Epithelial cell of prostate (primary cell): ENCODE data around the gene ERBB4.
"Not testable (repeated sequence)": the region's sequence is repeated elsewhere in the genome, so short reads cannot be mapped to it uniquely, and the experiment has no call there.

ENCODE experiments used
- DNase-seq: peaks from one replicate; pipeline ENCODE4 v3.0.0-alpha.2; 2011; ENCODE audit warnings: low read depth, low spot score
- H3K27ac ChIP-seq: fragments of 450-650 bp; 2 replicates; pipeline ENCODE4 v1.5.1; 2017; ENCODE audit warnings: mild to moderate bottlenecking

ERBB4 gene

DNA sequence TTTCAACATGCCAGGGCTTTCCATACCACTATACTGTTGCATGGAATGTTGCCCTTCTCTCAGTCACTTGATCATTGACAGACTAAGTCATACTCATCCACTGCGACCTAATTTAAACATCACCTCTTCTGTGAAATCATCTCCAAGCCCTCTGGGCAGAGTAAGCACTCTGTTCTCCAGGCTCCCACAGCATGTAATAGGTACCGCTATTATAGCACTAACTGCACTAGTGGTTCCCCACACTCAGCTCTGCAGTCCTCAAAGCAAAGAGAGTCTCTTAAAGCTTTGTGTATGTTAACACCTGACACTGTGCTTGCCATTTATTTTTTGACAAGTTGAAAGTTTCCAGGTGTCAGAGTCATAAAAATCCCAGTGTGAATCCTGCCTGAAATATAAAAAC is 947.2 kb downstream of the ERBB4 start:
- DNase-seq, result no peak

DNA sequence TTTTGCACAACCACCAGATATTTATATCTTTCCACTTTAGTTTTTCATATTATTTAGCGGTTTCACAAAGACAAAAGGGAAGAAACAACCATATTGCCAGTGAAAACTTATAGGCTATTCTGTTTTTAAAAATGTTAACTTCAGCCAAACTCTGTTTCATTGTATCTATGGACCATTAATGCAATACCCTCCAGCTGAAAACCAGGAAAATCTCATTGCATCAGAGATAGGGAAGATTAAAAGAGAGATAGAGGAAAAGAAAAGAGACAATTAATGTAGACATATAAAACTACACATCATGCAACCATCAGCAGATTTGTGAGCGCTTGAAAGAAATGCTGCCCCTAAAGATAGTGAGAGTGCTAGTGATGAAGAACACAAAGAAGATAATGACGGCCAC is 970.2 kb downstream of the ERBB4 start:
- no peak for DNase-seq

More for the DNA sequence above, 947.2 kb downstream of the ERBB4 start:
- no peak overlapping the region for H3K27ac ChIP-seq

DNA sequence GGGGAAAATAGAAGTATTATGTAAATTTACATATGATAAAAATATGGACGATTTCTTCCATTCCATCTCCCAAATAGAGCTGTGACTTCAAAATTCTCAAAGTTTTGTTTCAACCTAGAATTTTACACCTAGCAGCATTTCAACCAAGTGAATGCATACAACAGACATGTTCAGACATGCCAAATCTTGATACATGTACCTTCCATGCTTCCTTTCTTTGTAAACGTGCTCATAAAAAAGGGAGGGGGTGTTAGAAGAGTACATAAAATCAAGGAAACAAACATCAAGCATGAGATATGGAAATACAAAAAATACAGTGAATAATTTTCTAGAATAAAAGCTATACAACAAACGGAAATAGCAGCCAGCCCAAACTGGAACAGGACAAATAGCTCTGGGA is 974.2 kb downstream of the ERBB4 start:
- H3K27ac ChIP-seq, result no peak overlapping the region
- DNase-seq, result peak; percentile 14

More for the DNA sequence above, 970.2 kb downstream of the ERBB4 start:
- no peak overlapping the region for H3K27ac ChIP-seq

DNA sequence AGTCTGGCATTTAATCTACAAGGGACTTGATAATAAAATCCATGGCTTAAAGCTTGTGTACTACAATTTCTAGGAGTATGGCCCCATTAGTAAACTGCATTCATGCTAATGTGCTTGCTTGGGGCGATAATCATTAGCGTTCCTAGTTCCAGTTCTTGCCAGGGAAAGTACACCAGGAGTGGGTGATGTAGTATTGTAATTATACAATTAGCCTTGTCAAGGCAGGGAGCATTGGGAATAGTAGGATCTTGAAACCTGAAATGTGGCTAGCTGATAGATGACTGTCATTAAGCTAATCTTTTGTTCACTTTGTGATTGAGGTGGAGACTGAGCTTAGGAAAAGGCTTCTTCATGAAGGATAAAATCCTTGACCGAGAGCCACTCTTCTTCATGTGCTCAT is 993.0 kb downstream of the ERBB4 start:
- DNase-seq, result no peak
- H3K27ac ChIP-seq, result no peak overlapping the region

DNA sequence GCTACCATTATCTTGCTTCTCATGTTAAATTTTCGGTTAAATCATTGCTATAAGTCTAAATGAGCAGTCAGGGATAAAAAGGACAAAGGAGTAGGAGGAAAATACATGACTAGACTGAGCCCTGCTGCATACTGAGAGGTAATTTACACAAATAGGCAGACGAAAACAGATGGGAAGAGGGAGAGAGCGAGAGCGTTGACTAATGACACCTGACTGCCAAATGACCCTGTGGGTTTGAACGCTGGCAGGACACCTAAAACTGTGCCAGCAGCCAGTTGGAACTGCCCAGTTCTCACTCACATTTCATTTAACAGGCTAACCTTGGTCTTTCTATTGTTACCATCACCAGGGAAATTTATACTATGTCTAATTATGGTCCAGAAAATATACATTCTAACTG is 1004.0 kb downstream of the ERBB4 start:
- no peak for DNase-seq
- no peak overlapping the region for H3K27ac ChIP-seq

DNA sequence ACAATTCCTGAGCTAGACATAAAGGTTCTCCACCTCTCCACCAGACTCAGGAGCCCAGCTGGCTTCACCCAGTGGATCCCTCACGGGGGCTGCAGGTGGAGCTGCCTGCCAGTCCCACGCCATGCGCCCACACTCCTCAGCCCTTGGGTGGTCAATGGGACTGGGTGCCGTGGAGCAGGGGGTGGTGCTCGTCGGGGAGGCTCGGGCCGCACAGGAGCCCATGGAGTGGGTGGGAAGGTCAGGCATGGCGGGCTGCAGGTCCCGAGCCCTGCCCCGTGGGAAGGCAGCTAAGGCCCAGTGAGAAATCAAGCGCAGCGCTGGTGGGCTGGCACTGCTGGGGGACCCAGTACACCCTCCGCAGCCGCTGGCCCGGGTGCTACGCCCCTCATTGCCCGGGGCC is 1014.4 kb downstream of the ERBB4 start:
- DNase-seq, H3K27ac ChIP-seq: not testable (repeated sequence)

DNA sequence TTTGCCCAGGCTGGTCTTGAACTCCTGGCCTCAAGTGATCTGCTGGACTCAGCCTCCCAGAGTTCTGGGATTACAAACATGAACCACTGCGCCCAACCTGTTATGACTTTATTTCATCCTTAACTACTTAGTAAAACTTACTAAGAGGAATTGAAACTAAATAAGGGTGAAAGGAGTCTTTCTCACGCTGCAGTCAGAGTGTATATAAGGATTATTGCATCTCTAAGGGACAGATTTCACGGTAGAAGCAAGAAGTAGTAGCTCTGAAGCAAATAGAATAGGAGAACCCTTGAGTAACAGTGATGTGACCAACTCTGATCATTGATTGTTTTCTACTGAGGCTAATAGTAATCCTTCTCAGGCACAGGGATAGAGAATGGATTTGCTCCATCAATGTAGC is 1022.1 kb downstream of the ERBB4 start:
- H3K27ac ChIP-seq, result no peak overlapping the region
- no peak for DNase-seq

DNA sequence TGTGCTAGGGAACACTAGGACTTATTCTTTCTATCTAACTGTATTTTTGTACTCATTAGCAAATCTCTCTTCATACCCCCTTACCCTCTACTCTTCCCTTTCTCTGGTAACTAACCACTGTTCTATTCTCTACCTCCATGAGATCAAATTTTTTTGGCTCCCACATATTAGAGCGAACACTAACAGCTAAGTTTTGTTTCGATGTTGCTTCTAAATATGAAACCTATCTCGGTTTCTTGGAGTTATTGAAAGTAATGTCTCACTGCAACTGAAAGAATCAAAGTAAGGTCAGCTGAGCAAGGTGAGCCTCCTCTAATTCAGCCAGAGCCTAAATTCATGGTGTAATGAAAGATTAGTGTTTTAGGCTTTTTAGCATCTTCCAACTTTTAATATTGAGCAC is 1024.6 kb downstream of the ERBB4 start:
- H3K27ac ChIP-seq, result no peak overlapping the region
- DNase-seq, result no peak

DNA sequence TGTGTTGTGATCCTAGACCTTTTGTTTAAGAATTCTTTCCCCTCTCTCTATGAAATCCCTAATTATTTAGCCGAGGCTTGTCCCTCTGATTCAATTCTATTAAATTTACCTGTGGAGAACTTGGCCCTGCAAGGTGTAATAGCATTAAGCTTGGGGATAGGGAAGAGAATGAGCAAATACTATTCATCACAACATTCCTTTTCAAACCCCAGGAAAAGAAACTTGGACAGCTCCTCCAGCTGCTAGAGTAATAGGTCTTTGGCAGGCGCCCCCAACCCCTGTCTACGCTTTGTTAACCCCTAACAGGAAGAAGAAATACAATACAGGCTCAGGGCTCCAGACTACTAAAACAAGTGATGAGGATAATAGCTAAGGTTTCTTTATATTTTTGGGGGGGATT is 1025.2 kb downstream of the ERBB4 start:
- no peak overlapping the region for H3K27ac ChIP-seq
- no peak for DNase-seq

DNA sequence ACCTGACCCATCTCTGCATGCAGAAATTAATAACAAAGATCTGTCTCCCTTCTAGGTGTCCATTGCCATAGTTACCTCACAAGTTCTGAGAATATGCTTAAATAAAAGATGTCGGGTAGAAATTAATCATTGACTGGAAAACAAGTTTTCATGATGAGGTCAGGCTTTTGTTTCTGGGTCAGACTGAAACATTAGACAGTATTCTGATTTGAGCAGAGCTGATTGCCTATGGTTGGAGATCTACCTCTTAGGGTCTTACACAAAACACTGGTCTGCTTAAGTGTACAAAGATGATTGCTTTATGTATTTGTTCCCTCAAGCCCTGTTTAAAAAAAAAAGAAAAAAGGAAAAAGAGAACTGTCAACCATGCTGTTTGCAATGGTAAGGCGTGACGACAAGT is 1025.8 kb downstream of the ERBB4 start:
- H3K27ac ChIP-seq, result no peak overlapping the region
- DNase-seq, result no peak

DNA sequence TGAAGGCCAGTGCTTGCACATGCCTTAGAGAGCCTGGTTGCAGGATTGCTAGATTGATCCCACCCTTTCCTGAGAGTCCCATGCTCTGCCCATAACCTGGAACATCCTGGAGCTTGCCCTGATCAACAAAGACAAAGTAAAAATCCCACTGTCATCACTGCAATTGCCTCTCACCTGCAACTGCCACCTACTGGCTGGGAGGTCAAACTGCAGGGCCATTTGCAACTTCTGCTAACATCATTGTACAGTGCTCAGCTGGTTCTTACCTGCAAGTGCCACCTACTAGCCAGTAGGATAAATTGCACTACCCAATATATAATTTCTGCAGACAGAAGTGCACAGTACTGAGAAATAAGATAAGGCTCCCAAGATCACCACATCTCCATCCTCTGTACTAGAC is 1034.7 kb downstream of the ERBB4 start:
- no peak for DNase-seq
- H3K27ac ChIP-seq, result no peak overlapping the region

DNA sequence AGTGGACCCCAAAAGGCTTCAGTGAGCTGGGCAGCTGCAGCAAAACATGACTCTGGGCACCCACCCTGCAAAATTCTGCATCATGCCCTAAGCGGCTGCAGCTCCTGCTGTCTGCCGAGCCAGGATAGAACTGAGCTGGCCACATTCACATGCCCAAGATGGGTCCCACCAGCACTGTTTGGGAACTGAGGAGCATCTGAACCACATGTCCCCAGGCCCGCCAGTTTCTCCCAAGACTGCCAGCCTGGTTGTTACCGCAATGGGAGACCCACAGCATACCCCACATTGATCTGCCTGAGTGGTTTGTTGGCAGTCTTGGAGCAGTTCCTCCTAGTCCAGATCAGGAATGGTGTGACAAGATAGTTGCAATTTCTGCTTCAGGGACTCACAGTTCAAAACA is 1035.4 kb downstream of the ERBB4 start:
- DNase-seq, result no peak
- no peak overlapping the region for H3K27ac ChIP-seq

DNA sequence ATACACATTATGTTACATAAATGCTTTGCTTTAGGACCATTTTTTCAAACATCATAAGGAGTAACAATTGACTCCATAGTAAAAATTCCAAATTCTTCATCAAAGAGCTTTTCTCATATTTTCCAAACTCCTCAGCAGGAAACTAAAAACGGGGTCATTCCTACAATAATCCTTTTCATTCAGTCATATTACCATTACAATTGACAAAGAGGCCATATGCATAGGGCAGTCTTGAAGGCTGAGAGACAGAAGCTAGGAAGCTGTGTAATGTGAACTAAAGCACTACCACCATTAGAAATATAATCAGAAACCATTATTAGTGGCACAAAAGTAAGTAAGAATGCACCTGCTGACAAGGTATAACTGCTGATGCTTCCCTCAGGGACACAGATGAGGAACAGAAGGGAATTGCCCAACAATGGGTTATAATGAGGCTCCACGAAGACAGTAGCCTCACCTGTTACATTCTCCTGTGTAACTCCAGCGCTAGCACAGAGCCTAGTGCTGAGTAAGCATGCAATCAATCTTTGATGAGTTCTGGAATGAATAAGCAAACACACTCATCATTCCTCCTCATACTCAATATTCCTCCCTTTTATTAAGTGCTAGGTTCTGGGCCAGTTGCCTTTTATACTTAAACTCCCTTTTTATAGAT is 1039.9 kb downstream of the ERBB4 start:
- no peak for DNase-seq
- no peak overlapping the region for H3K27ac ChIP-seq

DNA sequence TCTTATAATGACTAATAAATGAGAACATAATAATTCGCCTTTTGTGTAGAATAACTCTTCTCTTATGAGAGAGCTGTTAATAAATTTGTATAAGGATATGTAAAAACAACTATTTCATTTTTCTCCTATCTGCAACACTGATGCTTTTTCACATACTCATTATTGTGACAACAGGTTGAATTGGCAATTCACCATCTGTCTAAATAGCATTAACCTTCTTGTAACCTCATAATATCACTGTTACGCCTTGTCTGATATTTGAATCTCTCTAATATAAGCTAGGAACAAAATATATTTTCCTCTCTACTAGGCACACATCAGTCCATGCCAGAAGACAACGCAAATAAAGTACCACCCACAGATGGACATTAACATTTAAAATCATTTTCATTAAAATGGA is 1043.3 kb downstream of the ERBB4 start:
- no peak overlapping the region for H3K27ac ChIP-seq
- no peak for DNase-seq

DNA sequence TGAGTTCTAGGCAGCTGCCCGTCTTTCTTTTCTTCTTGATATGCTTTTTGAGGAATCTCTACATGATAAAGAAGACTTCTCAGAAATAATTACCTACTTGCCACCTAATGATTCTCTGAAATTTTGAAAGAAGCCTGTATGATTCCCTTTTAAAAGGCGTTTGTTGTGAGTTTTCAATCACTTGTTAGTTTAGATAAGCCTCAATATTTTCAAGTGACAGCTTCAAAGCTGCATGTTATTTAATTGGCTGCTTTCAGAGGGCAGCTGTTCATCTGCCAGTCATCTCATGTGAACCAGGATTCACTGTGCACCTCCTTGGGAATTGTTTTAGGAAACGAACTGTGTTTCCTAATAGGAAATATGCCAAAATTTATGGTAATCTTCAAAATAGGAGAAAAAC is 1044.1 kb downstream of the ERBB4 start:
- no peak for DNase-seq
- H3K27ac ChIP-seq, result no peak overlapping the region

DNA sequence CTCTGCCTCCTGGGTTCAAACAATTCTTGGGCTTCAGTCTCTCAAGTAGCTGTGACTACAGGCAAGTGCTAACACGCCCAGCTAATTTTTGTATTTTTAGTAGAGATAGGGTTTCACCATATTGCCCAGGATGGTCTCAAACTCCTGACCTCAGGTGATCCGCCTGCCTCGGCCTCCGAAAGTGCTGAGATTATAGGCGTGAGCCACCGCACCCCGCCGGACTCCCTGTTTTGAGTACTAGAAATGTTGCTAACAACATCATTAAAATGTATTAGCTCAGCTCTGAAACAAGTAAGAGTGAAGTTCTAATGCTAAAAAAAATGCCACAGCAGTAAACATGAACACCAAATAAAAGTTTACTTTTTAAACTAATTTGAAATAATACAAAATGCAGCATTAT is 1044.5 kb downstream of the ERBB4 start:
- no peak for DNase-seq
- H3K27ac ChIP-seq, result no peak overlapping the region

DNA sequence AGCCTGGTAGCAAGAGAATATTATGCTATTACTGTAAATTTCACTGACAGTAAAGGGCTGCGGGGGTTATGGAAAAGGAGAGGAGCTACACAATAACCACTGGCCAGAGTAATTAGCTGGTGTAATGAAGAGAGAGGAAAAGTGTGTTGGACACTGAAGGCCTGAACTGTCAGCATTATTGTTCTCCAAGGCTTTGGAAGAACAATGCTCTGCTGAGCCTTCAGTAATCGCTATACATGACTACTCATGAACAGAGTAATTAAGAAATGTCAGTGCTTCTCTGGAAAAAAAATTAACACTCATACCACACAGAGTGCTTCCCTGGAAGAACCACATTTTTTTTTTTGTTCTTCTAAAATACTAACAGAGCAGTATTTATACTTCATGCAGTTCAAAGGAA is 1050.9 kb downstream of the ERBB4 start:
- H3K27ac ChIP-seq, result no peak overlapping the region
- no peak for DNase-seq

DNA sequence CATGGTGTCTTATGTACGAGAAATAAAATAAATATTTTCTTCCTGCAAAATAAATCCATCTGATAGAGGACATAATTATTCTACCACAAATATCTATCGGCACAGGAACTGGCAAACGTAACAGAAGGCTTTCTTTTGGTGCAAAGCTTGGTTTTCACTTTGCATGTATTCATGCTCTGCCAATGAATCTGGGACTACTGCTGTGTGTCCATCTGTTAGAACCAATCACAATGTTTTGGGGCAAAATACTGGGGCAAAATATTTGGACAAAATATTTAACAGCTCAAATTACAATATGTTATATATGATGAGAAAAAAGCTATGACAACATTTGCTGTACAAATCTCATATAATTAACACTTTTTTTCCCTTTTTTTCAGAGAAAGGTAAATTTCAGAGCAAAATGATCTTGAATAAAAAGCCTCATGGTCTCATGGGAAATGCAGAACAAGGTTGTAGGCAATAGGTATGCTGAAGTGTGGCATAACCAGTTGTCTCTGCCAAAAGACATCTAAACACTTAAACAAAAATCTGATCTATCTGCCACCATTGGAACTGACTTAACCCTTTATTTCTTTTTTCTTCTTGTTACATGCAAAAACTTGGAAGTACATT is 1059.0 kb downstream of the ERBB4 start:
- DNase-seq, result no peak

DNA sequence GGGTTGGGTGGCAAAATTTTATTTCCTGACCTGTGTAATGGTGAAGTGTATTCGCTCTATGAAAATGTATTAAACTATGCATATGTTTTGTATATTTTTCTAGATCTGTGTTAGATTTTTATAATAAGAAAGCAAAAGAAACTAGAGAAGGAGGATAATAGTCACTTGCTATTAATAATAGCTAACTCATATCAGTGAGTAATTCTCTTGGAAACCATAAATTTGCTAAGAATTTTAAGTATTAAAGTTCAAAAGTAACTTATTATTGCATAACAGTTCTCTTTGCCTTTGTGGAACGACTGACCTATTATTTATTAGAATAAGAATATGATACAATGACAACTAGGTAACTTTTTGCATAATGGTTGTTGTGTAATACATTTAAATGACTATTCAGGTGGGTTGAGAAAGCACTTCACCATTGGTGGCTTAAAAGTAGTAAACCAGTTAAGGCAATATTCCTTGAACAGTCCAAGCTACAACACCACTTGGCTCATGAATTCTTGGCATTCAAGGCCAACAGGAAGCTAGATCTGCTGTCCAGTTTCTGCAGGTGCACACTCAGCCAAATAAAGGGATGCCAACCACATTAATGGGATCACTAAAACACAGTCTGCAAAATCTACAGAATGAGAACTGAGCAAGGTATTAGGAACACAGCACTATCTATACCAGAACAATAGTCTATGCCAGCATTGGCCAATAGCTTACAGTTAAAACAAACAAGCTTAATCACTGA is 1060.9 kb downstream of the ERBB4 start:
- DNase-seq, result no peak
- no peak overlapping the region for H3K27ac ChIP-seq

More for the DNA sequence above, 1059.0 kb downstream of the ERBB4 start:
- H3K27ac ChIP-seq, result no peak overlapping the region

DNA sequence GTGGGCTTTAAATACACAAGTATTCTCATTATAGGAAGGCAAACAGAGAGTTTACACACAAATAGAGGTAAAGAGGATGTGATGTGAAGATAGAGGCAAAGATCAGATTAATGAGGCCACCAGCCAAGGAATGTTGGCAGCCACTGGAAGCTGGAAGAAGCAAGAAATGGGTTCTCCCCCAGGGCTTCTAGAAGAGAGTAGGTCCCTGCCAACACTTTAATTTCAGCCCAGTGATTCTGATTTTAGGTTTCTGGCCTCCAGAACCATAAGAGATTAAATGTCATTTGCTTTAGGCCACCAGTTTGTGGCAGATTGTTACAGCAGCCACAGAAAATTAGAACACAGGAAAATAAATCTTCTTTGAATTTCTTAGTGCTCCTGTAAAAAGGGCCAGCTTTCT is 1065.5 kb downstream of the ERBB4 start:
- no peak overlapping the region for H3K27ac ChIP-seq
- no peak for DNase-seq

DNA sequence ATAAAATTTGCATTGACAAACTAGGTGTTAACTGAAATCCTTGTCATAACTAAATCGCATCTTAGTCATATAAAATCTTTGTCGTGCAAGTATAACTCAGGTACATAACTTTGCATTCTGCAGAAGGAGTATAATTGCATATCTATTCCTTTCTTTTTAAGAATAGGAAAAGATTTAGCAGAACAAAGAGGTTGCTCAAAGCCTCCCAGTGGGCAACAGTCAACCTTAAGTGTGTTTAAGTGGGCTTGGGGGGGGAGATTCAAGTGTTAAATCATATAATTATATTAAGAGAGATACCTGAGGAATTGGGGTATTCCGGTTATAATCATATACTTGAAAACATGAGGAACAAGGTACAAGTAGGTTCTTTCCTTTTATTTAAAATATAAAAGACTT is 1068.9 kb downstream of the ERBB4 start:
- no peak for DNase-seq
- H3K27ac ChIP-seq, result no peak overlapping the region
